Nephron (organoid): ENCODE data around the gene SHROOM2.
A peak's percentile ranks its signal among the peaks of the same experiment; 100 is the strongest.
"Not testable (repeated sequence)": the region's sequence is repeated elsewhere in the genome, so short reads cannot be mapped to it uniquely, and the experiment has no call there.

Experiments
- H3K27ac Mint-ChIP-seq, 3 experiments: 2 replicates each; pipeline ENCODE4 v1.8.0; 2020; ENCODE audit warnings: mixed read lengths in 3 of 3, mild to moderate bottlenecking in 2 of 3, moderate library complexity in 1 of 3
- H3K27me3 Mint-ChIP-seq: 2 replicates; pipeline ENCODE4 v1.8.0; 2021; ENCODE audit warnings: low read depth, mild to moderate bottlenecking, moderate library complexity, mixed read lengths
- H3K36me3 Mint-ChIP-seq: 2 replicates; pipeline ENCODE4 v1.8.0; 2020; ENCODE audit warnings: low read depth, mixed read lengths
- H3K4me1 Mint-ChIP-seq: 2 replicates; pipeline ENCODE4 v1.8.0; 2020; ENCODE audit warnings: mixed read lengths
- H3K4me3 Mint-ChIP-seq, 3 experiments: 2 replicates each; pipeline ENCODE4 v1.8.0; 2020; ENCODE audit warnings: mild to moderate bottlenecking in 3 of 3, mixed read lengths in 3 of 3, moderate library complexity in 2 of 3
- H3K9me3 Mint-ChIP-seq: 2 replicates; pipeline ENCODE4 v1.8.0; 2020; ENCODE audit warnings: mixed read lengths
- CTCF ChIP-seq, 3 experiments: fragments of 200-600 bp; sonication (generic); IDR thresholded peaks; one replicate each; pipeline ENCODE4 v1.5.0; 2021; ENCODE audit warnings: antibody characterized with exemption in 3 of 3; ENCODE audit not compliant: unreplicated experiment in 3 of 3

The SHROOM2 gene

GRCh38 chrX:9797384-9798360 lies 11.4 kb downstream of the SHROOM2 start:
- Mint-ChIP-seq H3K36me3 (peaks cover 38% of the 10 kb centered on the region), H3K9me3 (peaks cover 42% of the 10 kb centered on the region), H3K27me3 (no peaks in the 10 kb centered on the region), H3K27ac (peak overlapping the region in 2 of 3 experiments; percentile 23 to 66), H3K4me3 (no peak overlapping the region), H3K4me1 (no peaks in the 10 kb centered on the region)
- no peak for TF ChIP-seq CTCF (IDR thresholded peaks at IDR 0.05; ENCODE audit: unreplicated experiment in 3 of 3)

DNA sequence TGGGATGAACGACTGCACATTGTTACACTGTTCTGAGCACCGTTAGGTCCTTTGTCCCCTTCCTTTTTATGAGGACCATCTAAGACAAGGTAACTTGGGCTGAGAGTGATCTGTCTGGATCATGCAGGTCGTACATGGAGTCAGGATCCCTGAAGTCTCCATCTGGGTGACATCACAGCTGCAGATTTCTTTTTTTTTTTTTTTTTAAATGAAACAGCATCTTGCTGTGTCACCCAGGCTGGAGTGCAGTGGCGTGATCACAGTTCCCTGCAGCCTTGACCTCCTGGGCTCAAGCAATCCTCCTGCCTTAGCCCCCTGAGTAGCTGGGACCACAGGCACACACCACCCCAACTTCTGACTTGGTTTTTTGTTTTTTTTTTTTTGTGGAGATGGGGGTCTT lies 16.5 kb downstream of the SHROOM2 start:
- Mint-ChIP-seq H3K27ac (no peak overlapping the region), H3K4me3 (no peak overlapping the region), H3K27me3 (no peaks in the 10 kb centered on the region), H3K36me3 (peaks cover 19% of the 10 kb centered on the region), H3K9me3 (peaks cover 20% of the 10 kb centered on the region), H3K4me1 (no peaks in the 10 kb centered on the region)
- TF ChIP-seq CTCF (IDR thresholded peaks at IDR 0.05; ENCODE audit: unreplicated experiment in 3 of 3): no peak

DNA sequence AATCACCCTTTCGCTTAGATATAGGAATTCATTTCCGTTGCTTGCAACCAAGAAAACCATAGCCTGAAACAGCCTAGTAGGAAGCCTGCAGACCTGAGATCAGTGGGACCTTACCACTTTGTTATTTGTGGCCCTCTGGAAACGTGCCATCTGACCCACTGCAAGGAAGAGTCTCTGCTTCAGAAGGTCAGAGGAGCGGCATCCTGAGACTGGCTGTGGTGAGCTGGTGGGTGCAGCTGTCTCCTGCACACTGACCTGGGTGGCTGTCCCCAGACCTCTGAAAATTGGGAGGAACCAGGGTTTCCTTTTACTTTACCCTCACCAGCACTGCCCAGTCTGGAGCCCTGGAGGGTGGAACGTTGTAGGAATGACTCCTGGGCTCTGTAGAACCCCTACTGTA lies 18.2 kb downstream of the SHROOM2 start:
- Mint-ChIP-seq H3K27ac (no peak overlapping the region), H3K36me3 (peaks cover 20% of the 10 kb centered on the region), H3K4me3 (no peak overlapping the region), H3K27me3 (no peaks in the 10 kb centered on the region), H3K9me3 (peaks cover 19% of the 10 kb centered on the region), H3K4me1 (no peaks in the 10 kb centered on the region)
- TF ChIP-seq CTCF (IDR thresholded peaks at IDR 0.05; ENCODE audit: unreplicated experiment in 3 of 3): no peak

- Mint-ChIP-seq H3K36me3 (peaks cover 17% of the 10 kb centered on the region), H3K4me1 (no peaks in the 10 kb centered on the region), H3K27ac (no peak overlapping the region), H3K9me3 (peaks cover 12% of the 10 kb centered on the region), H3K27me3 (no peaks in the 10 kb centered on the region), H3K4me3 (no peak overlapping the region)
- no peak for TF ChIP-seq CTCF (IDR thresholded peaks at IDR 0.05; ENCODE audit: unreplicated experiment in 3 of 3)
These were observed 19.7 kb downstream of the SHROOM2 start for GRCh38 chrX:9805956-9806355.

- no peak overlapping the region for H3K4me3 Mint-ChIP-seq
- H3K4me1 Mint-ChIP-seq: no peaks in the 10 kb centered on the region
- H3K27me3 Mint-ChIP-seq: no peaks in the 10 kb centered on the region
- no peak for TF ChIP-seq CTCF (IDR thresholded peaks at IDR 0.05; ENCODE audit: unreplicated experiment in 3 of 3)
- peaks cover 18% of the 10 kb centered on the region for H3K36me3 Mint-ChIP-seq
- H3K9me3 Mint-ChIP-seq: peaks cover 8% of the 10 kb centered on the region
- H3K27ac Mint-ChIP-seq: peak overlapping the region in 1 of 3 experiments; percentile 61
These were observed 21.3 kb downstream of the SHROOM2 start for GRCh38 chrX:9807355-9808182.

DNA sequence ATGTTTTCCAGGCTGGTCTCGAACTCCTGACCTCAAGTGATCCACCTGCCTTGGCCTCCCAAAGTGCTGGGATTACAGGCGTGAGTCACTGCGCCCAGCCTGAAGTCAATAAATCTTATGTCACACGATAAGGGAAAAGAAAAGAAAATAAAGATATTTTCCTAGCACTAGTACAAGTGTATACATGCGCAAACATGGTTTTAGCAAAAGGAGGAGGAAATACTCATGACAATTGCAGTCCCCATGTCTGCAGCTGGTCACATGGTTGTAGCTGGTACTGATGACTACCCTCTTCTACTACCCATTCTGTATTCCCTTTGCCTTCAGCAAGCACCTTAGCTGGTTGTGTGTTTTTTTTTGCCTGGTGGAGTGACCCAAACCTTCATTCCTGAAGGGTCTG lies 23.6 kb downstream of the SHROOM2 start:
- H3K4me3 Mint-ChIP-seq, H3K27ac Mint-ChIP-seq, H3K4me1 Mint-ChIP-seq, H3K9me3 Mint-ChIP-seq, H3K27me3 Mint-ChIP-seq: not testable (repeated sequence)
- H3K36me3 Mint-ChIP-seq: peaks cover 27% of the 10 kb centered on the region

DNA sequence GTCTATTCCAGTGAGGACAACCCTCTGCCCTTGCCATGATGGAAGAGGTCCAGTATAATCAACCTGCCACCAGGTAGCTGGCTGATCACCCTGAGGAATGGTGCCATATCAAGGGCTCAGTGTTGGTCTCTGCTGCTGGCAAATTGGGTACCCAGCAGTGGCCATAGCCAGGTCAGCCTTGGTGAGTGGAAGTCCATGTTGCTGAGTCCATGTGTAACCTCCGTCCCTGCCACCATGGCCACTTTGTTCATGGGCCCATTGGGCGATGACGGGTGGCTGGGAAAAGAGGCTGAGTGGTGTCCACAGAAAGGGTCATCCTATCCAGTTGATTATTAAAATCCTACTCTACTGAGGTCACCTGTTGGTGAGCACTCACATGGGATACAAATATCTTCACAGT lies 24.9 kb downstream of the SHROOM2 start:
- H3K36me3 Mint-ChIP-seq: peaks cover 28% of the 10 kb centered on the region
- not testable (repeated sequence) for H3K27me3 Mint-ChIP-seq, H3K9me3 Mint-ChIP-seq, H3K27ac Mint-ChIP-seq, H3K4me1 Mint-ChIP-seq, H3K4me3 Mint-ChIP-seq
